Central memory CD8-positive, alpha-beta T cell (primary cell): ENCODE data around the gene FHAD1.

Experiments
- ATAC-seq: fragments of 150-1000 bp; cut with Tn5 transposase; replicated peaks from 2 replicates; pipeline ENCODE4 v1.10.0; 2022; ENCODE audit warnings: mild to moderate bottlenecking, moderate FRiP score, moderate number of reproducible peaks; ENCODE audit not compliant: poor library complexity, severe bottlenecking; ENCODE audit errors: extremely low read depth
- DNase-seq, 2 donors: peaks; one replicate each; pipeline ENCODE4 v3.0.0; 2021; ENCODE audit warnings: low spot score in 2 of 2
- H3K27ac Mint-ChIP-seq: one replicate; pipeline ENCODE4 v1.8.0; 2022; ENCODE audit warnings: low read depth, mild to moderate bottlenecking, moderate library complexity, mixed read lengths
- H3K27me3 Mint-ChIP-seq: one replicate; pipeline ENCODE4 v1.8.0; 2022; ENCODE audit warnings: mixed read lengths
- H3K36me3 Mint-ChIP-seq: one replicate; pipeline ENCODE4 v1.8.0; 2022; ENCODE audit warnings: mild to moderate bottlenecking, moderate library complexity, mixed read lengths; ENCODE audit not compliant: insufficient read depth
- H3K4me1 Mint-ChIP-seq: one replicate; pipeline ENCODE4 v1.8.0; 2022; ENCODE audit warnings: mixed read lengths
- H3K4me3 Mint-ChIP-seq: one replicate; pipeline ENCODE4 v1.8.0; 2022; ENCODE audit warnings: mild to moderate bottlenecking, moderate library complexity, mixed read lengths
- H3K9me3 Mint-ChIP-seq: one replicate; pipeline ENCODE4 v1.8.0; 2022; ENCODE audit warnings: mixed read lengths

The FHAD1 gene

GRCh38 chr1:15260418-15261154, 13.6 kb downstream of the FHAD1 start:
- ATAC-seq (no peak), DNase-seq (no peak)
- peak overlapping the region; percentile 29 for H3K4me3 Mint-ChIP-seq
- H3K4me1 Mint-ChIP-seq = peaks cover 16% of the 10 kb centered on the region
- H3K27me3 Mint-ChIP-seq = peaks cover 47% of the 10 kb centered on the region
- H3K36me3 Mint-ChIP-seq = no peaks in the 10 kb centered on the region
- H3K9me3 Mint-ChIP-seq = no peaks in the 10 kb centered on the region
- no peak overlapping the region for H3K27ac Mint-ChIP-seq

- DNase-seq = no peak
- peak overlapping the region; percentile 25 for H3K27ac Mint-ChIP-seq
Measured at GRCh38 chr1:15261155-15262002, 14.4 kb downstream of the FHAD1 start.

GRCh38 chr1:15262003-15262377, 15.0 kb downstream of the FHAD1 start:
- ATAC-seq (no peak), DNase-seq (no peak)
- Mint-ChIP-seq H3K9me3 (no peaks in the 10 kb centered on the region), H3K4me3 (no peak overlapping the region), H3K27me3 (peaks cover 59% of the 10 kb centered on the region), H3K27ac (peak overlapping the region; percentile 25), H3K4me1 (peaks cover 16% of the 10 kb centered on the region), H3K36me3 (no peaks in the 10 kb centered on the region)

More at GRCh38 chr1:15261155-15262002, 14.4 kb downstream of the FHAD1 start:
- Mint-ChIP-seq H3K4me1 (peaks cover 16% of the 10 kb centered on the region), H3K36me3 (no peaks in the 10 kb centered on the region), H3K9me3 (no peaks in the 10 kb centered on the region), H3K4me3 (peak overlapping the region; percentile 29), H3K27me3 (peaks cover 54% of the 10 kb centered on the region)
- ATAC-seq = peak; percentile 28

DNA sequence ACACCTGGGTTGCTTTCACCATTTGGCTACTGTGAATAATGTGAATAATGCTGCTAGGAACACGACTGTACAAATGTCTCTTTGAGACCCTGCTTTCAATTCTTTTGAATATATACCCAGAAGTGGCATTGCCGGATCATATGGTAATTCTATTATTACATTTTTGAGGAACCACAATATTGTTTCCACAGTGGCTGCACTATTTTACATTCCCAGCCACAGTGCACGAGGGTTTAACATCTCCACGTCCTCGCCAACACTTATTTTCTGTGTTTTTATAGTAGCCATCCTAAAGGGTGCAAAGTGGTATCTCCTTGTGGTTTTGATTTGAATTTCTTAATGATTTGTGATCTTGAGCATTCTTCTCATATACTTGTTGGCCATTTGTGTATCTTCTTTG, 15.7 kb downstream of the FHAD1 start:
- no peak overlapping the region for H3K4me3 Mint-ChIP-seq
- DNase-seq = no peak
- H3K27me3 Mint-ChIP-seq = peaks cover 59% of the 10 kb centered on the region
- ATAC-seq = no peak
- H3K4me1 Mint-ChIP-seq = peaks cover 16% of the 10 kb centered on the region
- H3K9me3 Mint-ChIP-seq = no peaks in the 10 kb centered on the region
- H3K27ac Mint-ChIP-seq = no peak overlapping the region
- no peaks in the 10 kb centered on the region for H3K36me3 Mint-ChIP-seq

GRCh38 chr1:15264769-15265168, 17.7 kb downstream of the FHAD1 start:
- Mint-ChIP-seq H3K27me3 (peaks cover 72% of the 10 kb centered on the region), H3K4me1 (peaks cover 16% of the 10 kb centered on the region)

DNA sequence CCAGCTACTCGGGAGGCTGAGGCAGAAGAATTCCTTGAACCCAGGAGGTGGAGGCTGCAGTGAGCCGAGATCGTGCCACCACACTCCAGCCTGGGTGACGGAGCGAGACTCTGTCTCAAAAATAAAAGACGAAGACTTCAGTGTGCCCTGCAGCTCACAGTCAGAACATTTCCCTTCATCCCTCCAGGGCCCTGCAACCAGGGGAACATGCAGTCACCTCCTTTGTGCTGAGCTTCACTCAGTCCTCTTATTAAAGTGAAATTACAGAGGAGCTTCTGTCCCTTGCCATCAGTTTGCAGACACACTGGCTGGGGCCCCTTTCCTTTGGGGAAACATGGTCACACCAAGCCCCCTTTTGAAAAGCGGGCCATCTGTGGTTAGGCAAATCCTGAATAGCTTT, 24.2 kb downstream of the FHAD1 start:
- H3K27ac Mint-ChIP-seq = no peak overlapping the region
- peaks cover 50% of the 10 kb centered on the region for H3K27me3 Mint-ChIP-seq
- ATAC-seq (no peak), DNase-seq (no peak)
- H3K9me3 Mint-ChIP-seq = no peaks in the 10 kb centered on the region
- H3K4me3 Mint-ChIP-seq = no peak overlapping the region
- no peaks in the 10 kb centered on the region for H3K4me1 Mint-ChIP-seq
- H3K36me3 Mint-ChIP-seq = peaks cover 2% of the 10 kb centered on the region

More at GRCh38 chr1:15264769-15265168, 17.7 kb downstream of the FHAD1 start:
- DNase-seq = no peak
- no peaks in the 10 kb centered on the region for H3K9me3 Mint-ChIP-seq
- no peaks in the 10 kb centered on the region for H3K36me3 Mint-ChIP-seq
- no peak overlapping the region for H3K4me3 Mint-ChIP-seq
- no peak for ATAC-seq
- H3K27ac Mint-ChIP-seq = no peak overlapping the region

DNA sequence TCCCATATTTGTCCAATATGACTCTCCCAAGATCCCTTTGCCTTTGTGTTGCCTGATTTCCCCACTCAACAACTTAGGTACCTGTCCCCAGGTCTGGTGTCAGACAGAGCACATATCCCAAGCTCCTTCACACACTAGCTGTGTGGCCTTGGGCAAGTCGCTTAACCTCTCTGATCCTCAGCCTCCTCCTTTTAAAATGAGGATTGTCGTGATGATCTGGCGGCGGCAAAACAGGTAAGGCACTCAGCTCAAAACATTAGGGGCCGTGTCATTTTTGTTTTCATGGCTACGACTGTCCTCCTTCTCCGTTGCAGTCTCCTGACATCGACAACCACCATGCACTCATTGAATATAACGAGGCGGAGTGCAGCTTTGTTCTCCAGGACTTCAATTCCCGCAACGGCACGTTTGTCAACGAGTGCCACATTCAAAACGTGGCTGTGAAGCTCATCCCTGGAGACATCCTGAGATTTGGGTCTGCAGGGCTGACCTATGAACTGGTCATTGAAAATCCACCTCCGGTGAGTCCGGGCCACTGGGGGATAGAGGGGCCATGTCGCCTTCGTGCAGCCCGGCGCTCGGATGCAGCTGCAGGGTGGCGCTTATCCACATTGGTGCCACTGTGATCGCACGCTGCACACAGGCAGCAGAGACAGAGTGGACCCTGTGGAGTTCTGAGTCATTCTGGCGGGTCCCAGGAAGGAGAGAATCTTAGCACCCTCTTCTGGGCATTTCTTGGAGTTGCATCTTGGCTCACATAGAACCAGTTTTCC, 25.2 kb downstream of the FHAD1 start:
- ATAC-seq (no peak), DNase-seq (no peak)
- Mint-ChIP-seq H3K4me3 (no peak overlapping the region), H3K27me3 (peaks cover 52% of the 10 kb centered on the region), H3K4me1 (no peaks in the 10 kb centered on the region), H3K9me3 (no peaks in the 10 kb centered on the region), H3K36me3 (peaks cover 2% of the 10 kb centered on the region), H3K27ac (no peak overlapping the region)

- no peaks in the 10 kb centered on the region for H3K9me3 Mint-ChIP-seq
- H3K27me3 Mint-ChIP-seq = peaks cover 58% of the 10 kb centered on the region
- no peak overlapping the region for H3K27ac Mint-ChIP-seq
- H3K4me3 Mint-ChIP-seq = no peak overlapping the region
- no peaks in the 10 kb centered on the region for H3K4me1 Mint-ChIP-seq
- ATAC-seq = no peak
- peaks cover 2% of the 10 kb centered on the region for H3K36me3 Mint-ChIP-seq
- no peak for DNase-seq
Measured at GRCh38 chr1:15272782-15273127, 25.7 kb downstream of the FHAD1 start.

- H3K27me3 Mint-ChIP-seq = peaks cover 62% of the 10 kb centered on the region
- no peaks in the 10 kb centered on the region for H3K9me3 Mint-ChIP-seq
- no peak for ATAC-seq
Measured at GRCh38 chr1:15273274-15273673, 26.3 kb downstream of the FHAD1 start.

DNA sequence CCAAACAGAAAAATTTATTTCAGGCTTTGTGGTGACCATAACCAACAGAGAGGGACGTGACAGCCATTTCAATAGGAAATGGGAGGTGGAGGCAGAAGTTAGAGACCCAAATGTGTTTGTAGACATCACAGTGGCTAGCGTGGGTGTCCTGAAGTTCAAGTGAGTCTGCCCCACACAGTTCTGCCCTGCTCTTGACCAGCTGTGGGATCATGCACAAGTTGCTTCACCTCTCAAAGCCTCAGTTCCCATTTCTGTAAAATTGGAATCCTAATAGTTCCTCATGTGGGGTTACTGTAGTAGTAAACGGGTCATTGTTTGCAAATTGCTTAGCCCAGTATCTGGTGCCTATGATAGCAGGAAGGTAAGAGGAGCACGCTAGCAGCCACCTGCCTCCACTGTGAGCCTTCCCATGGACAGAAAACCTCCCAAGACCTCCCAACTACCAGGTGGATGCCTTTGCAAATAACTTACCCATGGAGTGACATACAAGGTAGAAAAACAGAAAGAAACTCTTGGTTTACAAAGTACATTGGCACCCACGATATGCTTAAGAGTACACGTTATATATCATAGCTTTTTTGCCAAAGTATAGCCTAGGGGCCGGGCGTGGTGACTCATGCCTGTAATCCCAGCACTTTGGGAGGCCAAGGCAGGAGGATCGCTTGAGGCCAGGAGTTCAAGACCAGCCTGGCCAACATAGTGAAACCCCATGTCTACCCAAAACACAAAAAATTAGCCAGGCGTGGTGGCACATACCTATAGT, 29.1 kb downstream of the FHAD1 start:
- Mint-ChIP-seq H3K36me3 (peaks cover 2% of the 10 kb centered on the region), H3K27me3 (peaks cover 56% of the 10 kb centered on the region), H3K4me1 (no peaks in the 10 kb centered on the region), H3K27ac (no peak overlapping the region), H3K4me3 (no peak overlapping the region), H3K9me3 (no peaks in the 10 kb centered on the region)
- ATAC-seq (no peak), DNase-seq (no peak)

More at GRCh38 chr1:15273274-15273673, 26.3 kb downstream of the FHAD1 start:
- Mint-ChIP-seq H3K4me1 (no peaks in the 10 kb centered on the region), H3K27ac (no peak overlapping the region), H3K36me3 (peaks cover 2% of the 10 kb centered on the region), H3K4me3 (no peak overlapping the region)
- DNase-seq = no peak

- DNase-seq (no peak), ATAC-seq (no peak)
- H3K27me3 Mint-ChIP-seq = peaks cover 62% of the 10 kb centered on the region
- H3K4me1 Mint-ChIP-seq = no peaks in the 10 kb centered on the region
- peaks cover 2% of the 10 kb centered on the region for H3K36me3 Mint-ChIP-seq
- H3K4me3 Mint-ChIP-seq = no peak overlapping the region
- H3K9me3 Mint-ChIP-seq = no peaks in the 10 kb centered on the region
- no peak overlapping the region for H3K27ac Mint-ChIP-seq
Measured at GRCh38 chr1:15276691-15277446, 29.8 kb downstream of the FHAD1 start.
